ENCODE data around the gene NOXO1. TPM values are rescaled to one million over a fixed set of nuclear protein-coding genes. Genes with fewer than 3 reads are reported as not detected.
A peak's percentile ranks its signal among the peaks of the same experiment; 100 is the strongest.

The NOXO1 gene
- total RNA-seq, 1 donor from 2014 or later = 1.2 TPM

DNA sequence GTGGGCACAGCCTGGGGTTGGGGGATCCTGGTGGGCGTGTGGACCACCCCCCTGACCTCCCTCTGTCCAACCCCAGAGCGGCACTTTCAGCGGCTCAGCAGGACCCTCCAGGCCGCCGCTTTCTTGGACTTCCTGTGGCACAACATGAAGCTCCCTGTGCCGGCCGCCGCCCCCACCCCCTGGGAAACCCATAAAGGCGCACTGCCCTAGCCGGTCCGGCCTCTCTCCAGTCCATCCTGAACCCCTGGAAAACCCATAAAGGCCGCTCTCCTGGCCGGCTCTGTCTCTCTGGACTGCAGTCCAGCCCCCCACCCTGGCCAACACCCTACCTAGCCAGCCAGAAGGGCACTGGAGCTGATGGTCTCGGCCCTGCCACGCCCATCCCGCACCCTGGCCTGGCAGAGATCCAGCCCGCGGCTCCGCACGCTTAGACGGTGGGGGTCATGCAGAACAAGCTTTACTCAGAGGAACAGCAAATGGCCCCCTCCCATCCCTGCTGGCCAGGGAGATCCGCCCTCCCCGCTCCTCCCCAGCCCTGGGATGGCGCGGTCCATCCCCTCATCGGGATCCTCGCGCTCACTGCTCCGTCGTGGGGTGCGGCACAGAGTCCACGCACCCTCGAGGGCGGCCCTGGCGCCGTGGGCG, 2.7 kb downstream of the NOXO1 start:
- intact Hi-C loops (cut with DNase I) = no loop called here
- TF ChIP-seq, protein P1, sequence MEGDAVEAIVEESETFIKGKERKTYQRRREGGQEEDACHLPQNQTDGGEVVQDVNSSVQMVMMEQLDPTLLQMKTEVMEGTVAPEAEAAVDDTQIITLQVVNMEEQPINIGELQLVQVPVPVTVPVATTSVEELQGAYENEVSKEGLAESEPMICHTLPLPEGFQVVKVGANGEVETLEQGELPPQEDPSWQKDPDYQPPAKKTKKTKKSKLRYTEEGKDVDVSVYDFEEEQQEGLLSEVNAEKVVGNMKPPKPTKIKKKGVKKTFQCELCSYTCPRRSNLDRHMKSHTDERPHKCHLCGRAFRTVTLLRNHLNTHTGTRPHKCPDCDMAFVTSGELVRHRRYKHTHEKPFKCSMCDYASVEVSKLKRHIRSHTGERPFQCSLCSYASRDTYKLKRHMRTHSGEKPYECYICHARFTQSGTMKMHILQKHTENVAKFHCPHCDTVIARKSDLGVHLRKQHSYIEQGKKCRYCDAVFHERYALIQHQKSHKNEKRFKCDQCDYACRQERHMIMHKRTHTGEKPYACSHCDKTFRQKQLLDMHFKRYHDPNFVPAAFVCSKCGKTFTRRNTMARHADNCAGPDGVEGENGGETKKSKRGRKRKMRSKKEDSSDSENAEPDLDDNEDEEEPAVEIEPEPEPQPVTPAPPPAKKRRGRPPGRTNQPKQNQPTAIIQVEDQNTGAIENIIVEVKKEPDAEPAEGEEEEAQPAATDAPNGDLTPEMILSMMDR (IDR thresholded peaks at IDR 0.05) = no peak
- TF ChIP-seq POLR2A (IDR thresholded peaks at IDR 0.05) = no peak
- TF ChIP-seq POLR2AphosphoS5 (IDR thresholded peaks at IDR 0.05; ENCODE audit: insufficient read depth in 1 of 2, low read depth in 1 of 2) = no peak
- Histone ChIP-seq H3K4me3 (peak overlapping the region in 1 of 2 donors; percentile 32), H3K4me1 (peaks cover 21% of the 10 kb centered on the region), H3K9me3 (no peaks in the 10 kb centered on the region), H3K27ac (peak overlapping the region; percentile 49), H3K27me3 (no peaks in the 10 kb centered on the region), H3K36me3 (peaks cover 0 to 41% of the 10 kb centered on the region in 2 donors)
- no peak for DNase-seq (ENCODE audit: extremely low spot score in 2 of 2)

DNA sequence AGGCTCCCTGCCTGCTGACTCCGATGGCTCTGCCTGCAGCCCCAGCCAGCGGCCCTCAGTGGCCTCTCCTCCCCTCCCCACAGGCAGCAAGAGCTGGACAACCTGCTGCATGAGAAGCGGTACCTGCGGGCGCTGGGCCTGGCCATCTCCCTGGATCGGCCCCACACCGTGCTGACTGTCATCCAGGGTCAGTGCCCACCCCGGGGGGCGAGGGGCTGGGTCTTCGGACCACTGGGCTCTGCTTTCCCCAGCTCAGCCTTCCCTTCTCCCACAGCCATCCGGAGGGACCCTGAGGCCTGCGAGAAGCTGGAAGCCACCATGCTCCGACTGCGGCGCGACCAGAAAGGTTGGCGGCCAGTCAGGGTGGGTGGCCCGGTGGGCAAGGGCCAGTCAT, 3.4 kb downstream of the NOXO1 start:
- TF ChIP-seq POLR2AphosphoS5 (IDR thresholded peaks at IDR 0.05; ENCODE audit: insufficient read depth in 1 of 2, low read depth in 1 of 2) (no peak), POLR2A (IDR thresholded peaks at IDR 0.05) (no peak)
- TF ChIP-seq, protein P1 (IDR thresholded peaks at IDR 0.05) = no peak

DNA sequence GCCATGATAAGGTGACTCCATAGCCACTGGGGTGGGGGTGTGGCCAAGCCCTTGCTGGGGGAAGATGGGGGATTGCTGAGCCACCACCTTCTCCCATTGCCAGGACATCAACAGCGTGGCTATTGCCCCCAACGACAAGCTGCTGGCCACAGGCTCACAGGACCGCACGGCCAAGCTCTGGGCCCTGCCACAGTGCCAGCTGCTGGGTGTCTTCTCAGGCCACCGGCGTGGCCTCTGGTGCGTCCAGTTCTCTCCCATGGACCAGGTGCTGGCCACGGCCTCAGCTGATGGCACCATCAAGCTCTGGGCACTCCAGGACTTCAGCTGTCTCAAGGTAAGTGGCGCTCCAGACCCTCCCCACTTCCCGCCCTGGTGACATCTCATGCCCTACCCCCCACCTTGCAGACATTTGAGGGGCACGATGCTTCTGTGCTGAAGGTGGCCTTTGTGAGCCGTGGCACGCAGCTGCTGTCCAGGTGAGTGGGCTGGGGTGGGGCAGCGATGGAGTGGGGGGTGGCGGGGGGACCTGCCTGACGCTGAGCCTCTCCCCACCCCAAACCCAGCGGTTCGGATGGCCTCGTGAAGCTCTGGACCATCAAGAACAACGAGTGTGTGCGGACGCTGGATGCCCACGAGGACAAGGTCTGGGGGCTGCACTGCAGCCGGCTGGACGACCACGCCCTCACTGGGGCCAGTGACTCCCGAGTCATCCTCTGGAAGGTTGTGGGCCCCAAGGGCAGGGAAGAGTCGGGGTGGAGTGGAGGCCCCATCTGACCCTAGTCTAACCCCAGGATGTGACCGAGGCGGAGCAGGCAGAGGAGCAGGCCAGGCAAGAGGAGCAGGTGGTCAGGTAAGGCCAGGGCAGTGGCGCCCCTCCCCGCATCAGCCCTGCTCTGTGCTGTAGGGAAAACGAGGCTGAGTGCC, 4.1 kb downstream of the NOXO1 start:
- H3K27me3 ChIP-seq = no peaks in the 10 kb centered on the region
- intact Hi-C loops (cut with DNase I) = no loop called here
- no peak overlapping the region for H3K4me3 ChIP-seq
- H3K36me3 ChIP-seq = peaks cover 0 to 41% of the 10 kb centered on the region in 2 donors
- no peak for TF ChIP-seq POLR2A (IDR thresholded peaks at IDR 0.05)
- no peak for TF ChIP-seq POLR2AphosphoS5 (IDR thresholded peaks at IDR 0.05; ENCODE audit: insufficient read depth in 1 of 2, low read depth in 1 of 2)
- TF ChIP-seq, protein P1 (IDR thresholded peaks at IDR 0.05) = no peak
- no peaks in the 10 kb centered on the region for H3K9me3 ChIP-seq
- peaks cover 27% of the 10 kb centered on the region for H3K4me1 ChIP-seq
- H3K27ac ChIP-seq = no peak overlapping the region
- DNase-seq (ENCODE audit: extremely low spot score in 2 of 2) = no peak

More for the DNA sequence above, 3.4 kb downstream of the NOXO1 start:
- H3K27ac ChIP-seq = no peak overlapping the region
- H3K27me3 ChIP-seq = no peaks in the 10 kb centered on the region
- peaks cover 0 to 41% of the 10 kb centered on the region in 2 donors for H3K36me3 ChIP-seq
- H3K4me1 ChIP-seq = peaks cover 21% of the 10 kb centered on the region
- H3K4me3 ChIP-seq = no peak overlapping the region
- intact Hi-C loops (cut with DNase I) = no loop called here
- H3K9me3 ChIP-seq = no peaks in the 10 kb centered on the region
- DNase-seq (ENCODE audit: extremely low spot score in 2 of 2) = no peak

DNA sequence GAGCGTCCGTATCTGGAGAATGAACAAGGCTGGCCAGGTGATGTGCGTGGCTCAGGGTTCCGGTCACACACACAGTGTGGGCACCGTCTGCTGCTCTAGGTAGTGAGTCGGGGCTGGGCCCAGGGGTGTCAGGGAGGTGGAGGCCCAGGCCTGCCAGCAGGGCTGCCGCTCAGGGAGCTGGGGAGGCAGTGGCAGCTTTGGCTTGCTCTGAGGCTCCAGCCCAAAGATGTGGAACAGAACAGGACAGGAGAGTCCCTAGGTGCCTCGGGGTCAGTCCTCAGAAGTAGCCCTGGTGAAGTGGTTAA, 5.1 kb downstream of the NOXO1 start:
- no peaks in the 10 kb centered on the region for H3K27me3 ChIP-seq
- no peak overlapping the region for H3K4me3 ChIP-seq
- TF ChIP-seq POLR2A (IDR thresholded peaks at IDR 0.05) (no peak), POLR2AphosphoS5 (IDR thresholded peaks at IDR 0.05; ENCODE audit: insufficient read depth in 1 of 2, low read depth in 1 of 2) (no peak)
- TF ChIP-seq, protein P1 (IDR thresholded peaks at IDR 0.05) = no peak
- intact Hi-C loops (cut with DNase I) = no loop called here
- H3K36me3 ChIP-seq = peaks cover 0 to 41% of the 10 kb centered on the region in 2 donors
- H3K4me1 ChIP-seq = peaks cover 31% of the 10 kb centered on the region
- no peak for DNase-seq (ENCODE audit: extremely low spot score in 2 of 2)
- no peaks in the 10 kb centered on the region for H3K9me3 ChIP-seq
- no peak overlapping the region for H3K27ac ChIP-seq
